Neural progenitor cell (in vitro differentiated cells): Measurements from ENCODE around the gene TRABD2A.

ENCODE experiments used
- CTCF ChIP-seq: fragments of 200-600 bp; sonication (generic); IDR thresholded peaks from 2 replicates; pipeline ENCODE4 v1.5.1; 2017; ENCODE audit warnings: antibody characterized with exemption, mild to moderate bottlenecking
- EZH2 ChIP-seq: fragments of 200-600 bp; sonication (generic); IDR thresholded peaks from 2 replicates; pipeline ENCODE4 v1.6.1; 2017; ENCODE audit warnings: antibody characterized with exemption, mild to moderate bottlenecking, moderate library complexity
- EZH2phosphoT487 ChIP-seq: fragments of 200-600 bp; sonication (generic); IDR thresholded peaks from 2 replicates; pipeline ENCODE4 v1.6.1; 2017; ENCODE audit warnings: antibody characterized with exemption

- no peak for TF ChIP-seq EZH2
- TF ChIP-seq CTCF: no peak
- no peak for TF ChIP-seq EZH2phosphoT487
Observed at GRCh38 chr2:84833481-84834150, 47.3 kb downstream of the TRABD2A start.
